ENCODE data around the gene TSEN2. TPM values are rescaled to one million over a fixed set of nuclear protein-coding genes. Genes with fewer than 3 reads are reported as not detected.

Gene TSEN2
- total RNA-seq, 4 donors from 2014 or later: 31.8 to 40.2 (median 35.2) TPM

DNA sequence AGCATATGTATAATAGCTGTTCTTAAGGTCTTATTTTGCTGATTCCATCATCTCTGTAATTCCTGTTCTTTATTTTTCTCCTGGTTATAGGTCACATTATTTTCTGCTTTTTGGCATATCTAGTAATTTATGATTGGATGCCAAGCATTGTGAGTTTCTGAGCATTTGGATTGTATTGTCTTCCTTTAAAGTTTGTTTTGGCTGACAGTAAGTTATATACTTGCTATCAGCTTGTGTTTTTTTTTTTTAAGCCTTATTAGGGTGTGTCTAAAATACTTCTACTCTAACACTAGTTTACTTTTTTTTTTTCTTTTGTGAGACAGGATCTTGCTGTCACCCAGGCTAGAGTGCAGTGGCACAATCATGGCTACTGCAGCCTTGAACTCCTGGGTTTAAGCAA lies 82.7 kb downstream of the TSEN2 start:
- Histone ChIP-seq H3K4me1 (peaks cover 0 to 11% (median 0%) of the 10 kb centered on the region in 4 donors), H3K27me3 (no peaks in the 10 kb centered on the region), H3K9me3 (peaks cover 0 to 14% (median 0%) of the 10 kb centered on the region in 4 donors), H3K36me3 (peaks cover 0 to 64% (median 8%) of the 10 kb centered on the region in 3 donors), H3K27ac (no peak overlapping the region), H3K4me3 (no peak overlapping the region)
- TF ChIP-seq POLR2A (IDR thresholded peaks at IDR 0.05) (no peak), EP300 (IDR thresholded peaks at IDR 0.05) (no peak)
- TF ChIP-seq, protein P1, sequence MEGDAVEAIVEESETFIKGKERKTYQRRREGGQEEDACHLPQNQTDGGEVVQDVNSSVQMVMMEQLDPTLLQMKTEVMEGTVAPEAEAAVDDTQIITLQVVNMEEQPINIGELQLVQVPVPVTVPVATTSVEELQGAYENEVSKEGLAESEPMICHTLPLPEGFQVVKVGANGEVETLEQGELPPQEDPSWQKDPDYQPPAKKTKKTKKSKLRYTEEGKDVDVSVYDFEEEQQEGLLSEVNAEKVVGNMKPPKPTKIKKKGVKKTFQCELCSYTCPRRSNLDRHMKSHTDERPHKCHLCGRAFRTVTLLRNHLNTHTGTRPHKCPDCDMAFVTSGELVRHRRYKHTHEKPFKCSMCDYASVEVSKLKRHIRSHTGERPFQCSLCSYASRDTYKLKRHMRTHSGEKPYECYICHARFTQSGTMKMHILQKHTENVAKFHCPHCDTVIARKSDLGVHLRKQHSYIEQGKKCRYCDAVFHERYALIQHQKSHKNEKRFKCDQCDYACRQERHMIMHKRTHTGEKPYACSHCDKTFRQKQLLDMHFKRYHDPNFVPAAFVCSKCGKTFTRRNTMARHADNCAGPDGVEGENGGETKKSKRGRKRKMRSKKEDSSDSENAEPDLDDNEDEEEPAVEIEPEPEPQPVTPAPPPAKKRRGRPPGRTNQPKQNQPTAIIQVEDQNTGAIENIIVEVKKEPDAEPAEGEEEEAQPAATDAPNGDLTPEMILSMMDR (IDR thresholded peaks at IDR 0.05): no peak
- DNase-seq (ENCODE audit: low spot score in 2 of 2): no peak

DNA sequence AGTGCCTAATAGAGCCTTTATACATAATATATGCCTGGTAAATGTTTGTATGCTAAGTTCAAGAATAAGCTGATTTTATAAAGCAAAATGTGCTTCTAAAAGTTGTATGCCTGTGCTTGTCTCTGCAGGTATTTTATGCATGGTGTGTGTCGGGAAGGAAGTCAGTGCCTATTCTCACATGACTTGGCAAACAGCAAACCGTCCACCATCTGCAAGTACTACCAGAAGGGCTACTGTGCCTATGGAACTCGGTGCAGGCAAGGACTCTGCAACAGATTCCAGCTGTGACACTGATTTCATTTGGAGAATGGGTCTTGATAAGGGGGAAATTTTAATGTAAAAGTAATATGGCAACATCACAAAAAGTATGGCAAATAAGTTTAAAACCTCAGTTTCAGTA lies 84.5 kb downstream of the TSEN2 start:
- Histone ChIP-seq H3K4me1 (no peaks in the 10 kb centered on the region), H3K27me3 (no peaks in the 10 kb centered on the region), H3K36me3 (peaks cover 5 to 80% (median 21%) of the 10 kb centered on the region in 3 donors), H3K27ac (no peak overlapping the region), H3K4me3 (no peak overlapping the region), H3K9me3 (peaks cover 0 to 14% (median 0%) of the 10 kb centered on the region in 4 donors)
- TF ChIP-seq EP300 (IDR thresholded peaks at IDR 0.05) (no peak), POLR2A (IDR thresholded peaks at IDR 0.05) (no peak)
- TF ChIP-seq, protein P1 (IDR thresholded peaks at IDR 0.05): no peak
- DNase-seq (ENCODE audit: low spot score in 2 of 2): no peak
- 74 to 85% methylated on average over 3 of the region's 3 CpGs for WGBS, 2 donors

DNA sequence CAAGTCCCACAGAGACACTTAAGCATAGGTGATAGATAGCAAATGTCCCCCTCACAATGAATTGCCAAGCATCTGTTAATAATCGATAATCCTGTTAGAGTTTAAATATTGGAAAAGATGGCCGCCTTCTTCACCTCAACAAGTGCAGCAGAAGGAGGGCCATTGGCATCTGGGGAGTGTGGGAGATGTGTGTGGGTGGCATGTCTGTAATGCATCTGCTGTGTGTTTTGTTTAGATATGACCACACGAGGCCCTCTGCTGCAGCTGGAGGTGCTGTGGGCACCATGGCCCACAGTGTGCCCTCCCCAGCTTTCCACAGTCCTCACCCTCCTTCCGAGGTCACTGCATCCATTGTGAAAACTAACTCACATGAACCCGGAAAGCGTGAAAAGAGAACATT lies 85.6 kb downstream of the TSEN2 start:
- DNase-seq (ENCODE audit: low spot score in 2 of 2): no peak
- Histone ChIP-seq H3K4me3 (no peak overlapping the region), H3K36me3 (peaks cover 5 to 88% (median 29%) of the 10 kb centered on the region in 3 donors), H3K9me3 (peaks cover 0 to 14% (median 0%) of the 10 kb centered on the region in 4 donors), H3K27me3 (no peaks in the 10 kb centered on the region), H3K27ac (no peak overlapping the region), H3K4me1 (peaks cover 0 to 8% (median 0%) of the 10 kb centered on the region in 4 donors)
- 80% methylated on average over 6 of the region's 6 CpGs for WGBS, 2 donors
- TF ChIP-seq, protein P1 (IDR thresholded peaks at IDR 0.05): no peak
- TF ChIP-seq POLR2A (IDR thresholded peaks at IDR 0.05) (no peak), EP300 (IDR thresholded peaks at IDR 0.05) (no peak)

DNA sequence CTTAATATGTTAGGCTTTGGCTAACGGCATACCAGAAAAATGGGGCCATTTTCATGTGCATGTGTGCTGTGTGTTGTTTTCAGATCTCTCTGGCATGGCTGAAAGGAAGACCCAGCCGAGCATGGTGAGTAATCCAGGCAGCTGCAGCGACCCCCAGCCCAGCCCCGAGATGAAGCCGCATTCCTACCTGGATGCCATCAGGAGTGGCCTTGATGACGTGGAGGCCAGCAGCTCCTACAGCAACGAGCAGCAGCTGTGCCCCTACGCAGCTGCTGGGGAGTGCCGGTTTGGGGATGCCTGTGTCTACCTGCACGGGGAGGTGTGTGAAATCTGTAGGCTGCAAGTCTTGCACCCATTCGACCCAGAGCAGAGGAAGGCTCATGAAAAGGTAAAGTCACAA lies 87.7 kb downstream of the TSEN2 start:
- no peak for DNase-seq (ENCODE audit: low spot score in 2 of 2)
- H3K27ac ChIP-seq: no peak overlapping the region
- peaks cover 0 to 12% (median 0%) of the 10 kb centered on the region in 4 donors for H3K4me1 ChIP-seq
- peaks cover 5 to 93% (median 37%) of the 10 kb centered on the region in 3 donors for H3K36me3 ChIP-seq
- no peaks in the 10 kb centered on the region for H3K9me3 ChIP-seq
- H3K4me3 ChIP-seq: no peak overlapping the region
- H3K27me3 ChIP-seq: no peaks in the 10 kb centered on the region
- TF ChIP-seq EP300 (IDR thresholded peaks at IDR 0.05): no peak
- TF ChIP-seq, protein P1 (IDR thresholded peaks at IDR 0.05): no peak
- 90 to 92% methylated on average over 11 of the region's 11 CpGs for WGBS, 2 donors

DNA sequence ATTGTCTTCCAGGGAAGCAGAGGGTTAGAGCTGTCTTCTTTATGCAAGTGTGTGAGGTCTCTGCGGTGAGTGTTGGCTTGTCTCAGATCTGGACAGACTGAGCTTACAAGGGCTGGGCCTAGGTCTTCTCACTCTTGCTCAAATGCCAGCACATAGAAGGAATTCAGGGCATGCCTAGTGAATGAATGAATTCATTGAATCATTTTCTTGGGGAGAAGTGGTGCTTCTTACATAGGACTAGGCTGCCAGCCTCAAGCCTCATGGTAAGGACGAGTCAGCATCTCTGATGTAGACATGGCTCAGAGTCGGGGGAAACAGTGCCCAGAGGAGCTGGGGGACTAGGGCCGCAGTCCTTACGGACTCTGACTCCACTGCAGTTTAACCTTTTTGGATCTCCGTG lies 89.9 kb downstream of the TSEN2 start:
- DNase-seq (ENCODE audit: low spot score in 2 of 2): no peak
- WGBS, 2 donors: 77 to 84% methylated on average over 6 of the region's 6 CpGs
- peaks cover 7 to 100% (median 44%) of the 10 kb centered on the region in 3 donors for H3K36me3 ChIP-seq

More for the DNA sequence above, 89.9 kb downstream of the TSEN2 start:
- Histone ChIP-seq H3K27me3 (no peaks in the 10 kb centered on the region), H3K4me1 (peaks cover 0 to 12% (median 0%) of the 10 kb centered on the region in 4 donors), H3K27ac (peak overlapping the region in 1 of 4 donors; percentile 13), H3K9me3 (no peaks in the 10 kb centered on the region), H3K4me3 (no peak overlapping the region)
- TF ChIP-seq, protein P1 (IDR thresholded peaks at IDR 0.05): no peak
- TF ChIP-seq EP300 (IDR thresholded peaks at IDR 0.05) (no peak), POLR2A (IDR thresholded peaks at IDR 0.05) (no peak)

Measured in tibial nerve (tissue), 4 donors.